Small intestine (tissue), 16 donors: Measurements from ENCODE around the gene POMC. TPM values are rescaled to one million over a fixed set of nuclear protein-coding genes. Genes with fewer than 3 reads are reported as not detected.
A peak's percentile ranks its signal among the peaks of the same experiment; 100 is the strongest.
"Not testable (repeated sequence)": the region's sequence is repeated elsewhere in the genome, so short reads cannot be mapped to it uniquely, and the experiment has no call there.

Experiments used
- DNase-seq, 2 donors: peaks; one replicate each; pipeline versions ENCODE4 v3.0.0 to v3.0.0-alpha.2; 2013
- FAIRE-seq: peaks from 2 replicates; lab custom pipeline; 2012; peaks lifted over from hg19 to GRCh38; lab: Jason Lieb, UNC
- H3K27ac ChIP-seq, 3 donors: one replicate each; pipeline ENCODE4 v1.5.1; 2013; ENCODE audit warnings: low read length in 2 of 3, mild to moderate bottlenecking in 2 of 3, control low read depth in 1 of 3, inconsistent platforms in 1 of 3, low read depth in 1 of 3, moderate library complexity in 1 of 3
- H3K27me3 ChIP-seq, 3 donors: one replicate each; pipeline ENCODE4 v1.6.1; 2013; ENCODE audit warnings: low read length in 3 of 3, inconsistent platforms in 1 of 3; ENCODE audit not compliant: control insufficient read depth in 3 of 3, insufficient read depth in 3 of 3
- H3K36me3 ChIP-seq, 3 donors: one replicate each; pipeline ENCODE4 v1.6.1; 2013; ENCODE audit warnings: low read length in 3 of 3, inconsistent platforms in 1 of 3, low read depth in 1 of 3, mild to moderate bottlenecking in 1 of 3, moderate library complexity in 1 of 3; ENCODE audit not compliant: control insufficient read depth in 3 of 3, insufficient read depth in 2 of 3
- H3K4me1 ChIP-seq, 3 donors: one replicate each; pipeline ENCODE4 v1.6.1; 2013; ENCODE audit warnings: low read length in 2 of 3, inconsistent platforms in 1 of 3, low read depth in 1 of 3, mild to moderate bottlenecking in 1 of 3, moderate library complexity in 1 of 3; ENCODE audit not compliant: control insufficient read depth in 3 of 3, insufficient read depth in 2 of 3
- H3K4me3 ChIP-seq, 3 donors: one replicate each; pipeline ENCODE4 v1.5.1; 2013; ENCODE audit warnings: low read length in 3 of 3, control low read depth in 1 of 3, inconsistent platforms in 1 of 3, low read depth in 1 of 3, mild to moderate bottlenecking in 1 of 3, moderate library complexity in 1 of 3
- H3K9me3 ChIP-seq, 2 donors: one replicate each; pipeline ENCODE4 v1.6.1; 2013; ENCODE audit warnings: low read depth in 1 of 2, low read length in 1 of 2; ENCODE audit not compliant: control insufficient read depth in 2 of 2, insufficient read depth in 1 of 2
- WGBS, 3 donors: extraction: QIAGEN DNeasy Blood & Tissue Kit; methylation state at CpG; one replicate each; pipeline ENCODE4 v1.1.7; 2013; 5-methylcytosine and 5-hydroxymethylcytosine counted together
- long read RNA-seq, 10 donors: transcript quantifications; one replicate each; lab custom pipeline, GENCODE V29; 2026
- polyA plus RNA-seq, 4 donors: library from polyadenylated mRNA; stranded (reverse) in 3 of 4; unstranded in 1 of 4; fragments of 200-250 nt in 3 of 4; fragments of 120-200 nt in 1 of 4; gene quantifications; one replicate each; pipeline versions ENCODE4 v1.2.1 to v1.2.3, GENCODE V29; 2013
- donor health status: healthy with polysubstance abuse.
- donor health status: control.
- donor health status: control.
- donor health status: Bipolar disorder and iron deficiency.
- donor health status: healthy.

The POMC gene
- 1 to 10 TPM in 2 of 4 donors, under 1 TPM in 2; 0.67 to 3.7 (median 1.9) TPM for polyA plus RNA-seq
- long read RNA-seq, donor 1: 0 reads
- long read RNA-seq, donor 2, partial matches to known transcripts: 6 of 6 reads
- long read RNA-seq, donor 2, other reads (novel, unspliced or antisense): 0 of 6 reads
- long read RNA-seq, donor 3, partial matches to known transcripts: 6 of 6 reads
- long read RNA-seq, donor 3, other reads (novel, unspliced or antisense): 0 of 6 reads
- long read RNA-seq, donor 4: 0 reads
- long read RNA-seq, donor 5: 0 reads
- long read RNA-seq, donor 6: 0 reads
- long read RNA-seq, donor 7: 0 reads
- long read RNA-seq, donor 8: 0 reads
- long read RNA-seq, donor 9, partial matches to known transcripts: 0 of 1 reads
- long read RNA-seq, donor 9, other reads (novel, unspliced or antisense): 0 of 1 reads
- long read RNA-seq, donor 10, partial matches to known transcripts: 8 of 11 reads
- long read RNA-seq, donor 10, other reads (novel, unspliced or antisense): 0 of 11 reads

DNA sequence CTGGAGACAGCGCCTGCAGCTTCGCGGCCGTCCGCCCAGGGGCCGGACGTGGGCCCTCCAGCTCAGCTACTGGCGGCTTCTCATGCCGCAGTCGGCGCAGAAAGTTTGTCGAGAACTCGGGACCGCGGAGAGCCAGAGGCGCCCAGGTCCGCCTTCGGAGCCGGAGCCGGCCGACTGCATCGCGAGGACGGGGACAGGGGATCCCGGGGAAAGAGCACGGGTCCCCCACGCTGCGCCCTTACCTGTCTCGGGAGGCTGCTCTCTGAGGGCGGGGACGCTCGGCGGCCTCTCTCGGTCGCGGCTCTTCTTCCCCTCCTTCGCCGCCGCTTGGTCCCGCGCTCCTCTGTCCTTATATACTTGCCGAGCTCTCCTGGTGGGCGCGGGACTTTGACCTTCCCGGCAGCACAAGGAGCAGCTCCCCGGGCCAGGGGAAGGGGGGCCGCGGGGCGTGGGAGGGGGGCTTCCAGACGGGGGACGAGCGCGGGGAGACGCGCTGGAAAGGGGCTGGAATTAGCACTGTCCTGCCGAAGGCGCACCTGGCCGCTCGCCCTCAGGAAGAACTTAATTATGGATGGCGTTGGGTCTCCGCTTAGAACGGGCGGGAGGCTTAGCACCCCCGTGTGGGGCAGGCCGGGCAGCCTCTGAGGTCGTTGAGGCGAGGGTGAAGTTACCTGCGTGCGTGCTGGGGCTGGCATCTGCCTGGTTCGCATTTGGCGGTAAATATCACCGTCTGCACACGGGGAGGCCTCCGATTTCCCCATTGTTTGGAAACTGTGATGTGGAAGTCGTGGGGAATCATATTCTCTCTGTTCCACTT is at the start of gene POMC:
POMC (minus strand) TSS at position 325 of the 817 bp plus-strand sequence. CDS start 3,808 bp downstream, outside the sequence.
- Histone ChIP-seq H3K4me3 (peak within 1 kb of the TSS; percentile 24 to 47 (median 45)), H3K27ac (no peak within 1 kb of the TSS), H3K4me1 (peaks cover 0 to 8% (median 0%) of the 10 kb centered on the region in 3 donors), H3K36me3 (no peaks in the 10 kb centered on the region), H3K9me3 (no peaks in the 10 kb centered on the region), H3K27me3 (peaks cover 0 to 61% (median 15%) of the 10 kb centered on the region in 3 donors)
- FAIRE-seq (no peak), DNase-seq (peak; percentile 10 to 71)
- WGBS, 3 donors: 2 to 6% (median 4%) methylated on average over 61 to 75 of the region's 75 CpGs

DNA sequence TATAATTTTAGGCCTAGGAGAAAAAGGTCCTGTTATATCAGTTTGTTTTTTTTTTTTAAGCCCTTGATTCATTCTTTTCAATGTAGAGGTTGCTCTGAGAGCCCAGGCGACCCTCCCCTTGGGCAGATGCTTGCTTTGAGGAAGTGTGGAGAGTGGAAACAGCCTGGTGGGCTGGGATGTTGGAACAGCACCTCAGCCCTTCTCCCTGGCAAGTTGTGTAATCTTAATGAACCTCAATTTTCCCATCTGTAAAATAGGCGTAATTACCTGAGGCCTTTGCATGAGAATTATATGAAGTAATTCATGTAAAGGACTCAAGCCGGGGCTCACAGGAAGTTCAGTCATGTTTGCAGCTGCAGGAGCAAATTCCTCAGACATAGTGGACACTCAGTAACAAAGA is 49.7 kb upstream of the POMC start:
- 91 to 97% (median 91%) methylated on average over 3 of the region's 3 CpGs for WGBS, 3 donors
- FAIRE-seq (no peak), DNase-seq (no peak)

DNA sequence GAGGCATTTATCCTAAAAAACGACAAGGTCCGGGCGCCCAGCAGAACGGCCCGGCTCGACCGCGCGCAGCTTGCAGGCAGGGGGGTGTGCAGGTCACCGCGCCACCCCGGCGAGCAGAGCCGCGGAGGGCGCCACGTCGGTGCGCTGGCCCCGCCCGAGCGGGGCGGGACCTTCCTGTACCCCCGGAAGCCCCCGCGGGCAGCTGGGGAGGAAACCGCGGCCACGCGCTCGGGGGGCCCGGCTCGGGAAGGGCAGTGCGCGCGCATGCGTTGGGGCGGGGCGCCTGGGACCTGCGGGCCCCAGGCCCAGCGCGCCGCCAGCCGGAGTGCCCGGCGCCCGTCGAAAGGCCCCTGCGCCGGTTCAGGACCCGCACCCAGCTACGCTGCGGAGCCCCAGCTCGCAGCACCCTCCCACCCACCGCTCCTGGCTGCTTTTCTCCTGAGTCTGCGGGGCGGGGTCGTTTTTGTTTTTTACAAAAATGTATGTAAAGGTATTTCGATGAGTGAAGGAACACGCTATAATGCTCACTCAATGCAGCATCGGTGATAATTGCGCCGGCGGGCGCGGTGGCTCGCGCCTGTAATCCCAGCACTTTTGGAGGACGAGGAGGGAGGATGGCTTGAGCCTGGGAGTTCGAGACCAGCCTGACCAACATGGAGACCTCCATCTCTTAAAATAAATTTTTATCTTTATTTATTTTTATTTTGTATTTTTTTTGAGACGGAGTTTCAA is 47.7 kb upstream of the POMC start:
- no peak for FAIRE-seq

More for the DNA sequence above, 49.7 kb upstream of the POMC start:
- no peak overlapping the region for H3K4me3 ChIP-seq
- H3K27me3 ChIP-seq: no peaks in the 10 kb centered on the region
- no peak overlapping the region for H3K27ac ChIP-seq
- no peaks in the 10 kb centered on the region for H3K36me3 ChIP-seq
- H3K9me3 ChIP-seq: no peaks in the 10 kb centered on the region
- H3K4me1 ChIP-seq: no peaks in the 10 kb centered on the region

DNA sequence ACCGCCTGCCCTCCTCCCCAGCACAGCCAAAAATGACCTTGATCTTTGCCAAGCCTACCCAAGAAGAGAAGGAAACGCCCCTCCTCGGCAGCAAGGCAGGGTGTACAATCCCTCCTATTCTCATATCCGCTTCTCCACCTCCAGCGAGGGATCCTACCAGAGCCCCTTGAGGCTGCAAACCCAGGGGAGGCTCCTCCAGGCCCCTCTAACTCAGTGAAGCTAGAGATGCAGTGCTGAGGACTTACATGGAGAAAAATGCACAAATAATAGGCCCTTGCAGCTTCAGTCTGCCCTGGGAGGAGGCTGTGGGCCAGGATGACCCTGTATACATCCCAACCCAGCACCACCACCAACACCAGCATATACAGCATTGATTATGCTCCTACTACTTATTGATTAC is 46.9 kb upstream of the POMC start:
- H3K4me1 ChIP-seq: peaks cover 0 to 1% (median 0%) of the 10 kb centered on the region in 3 donors
- H3K9me3 ChIP-seq: no peaks in the 10 kb centered on the region
- no peak for FAIRE-seq
- DNase-seq: no peak
- H3K27me3 ChIP-seq: peaks cover 0 to 2% (median 0%) of the 10 kb centered on the region in 3 donors
- H3K4me3 ChIP-seq: peak overlapping the region in 1 of 3 donors; percentile 34
- peak overlapping the region in 2 of 3 donors; percentile 73 to 77 for H3K27ac ChIP-seq
- H3K36me3 ChIP-seq: no peaks in the 10 kb centered on the region
- WGBS, 3 donors: 66 to 67% (median 67%) methylated on average over 5 of the region's 5 CpGs

More for the DNA sequence above, 47.7 kb upstream of the POMC start:
- peak; percentile 59 to 92 for DNase-seq
- Histone ChIP-seq H3K9me3 (no peaks in the 10 kb centered on the region), H3K4me1 (no peaks in the 10 kb centered on the region), H3K27ac (peak overlapping the region; percentile 2 to 77 (median 73)), H3K36me3 (no peaks in the 10 kb centered on the region), H3K4me3 (peak overlapping the region in 2 of 3 donors; percentile 32 to 57), H3K27me3 (peaks cover 0 to 2% (median 0%) of the 10 kb centered on the region in 3 donors)
- WGBS, 3 donors: 2 to 7% (median 4%) methylated on average over 55 to 71 of the region's 71 CpGs

GRCh38 chr2:25213229-25213628 is 44.8 kb upstream of the POMC start:
- WGBS, 3 donors: 66 to 73% (median 72%) methylated on average over 8 of the region's 8 CpGs
- FAIRE-seq: no peak
- H3K27me3 ChIP-seq: peaks cover 0 to 2% (median 0%) of the 10 kb centered on the region in 3 donors
- no peak for DNase-seq
- no peaks in the 10 kb centered on the region for H3K9me3 ChIP-seq
- no peak overlapping the region for H3K27ac ChIP-seq
- no peaks in the 10 kb centered on the region for H3K36me3 ChIP-seq
- H3K4me3 ChIP-seq: no peak overlapping the region
- peaks cover 0 to 2% (median 0%) of the 10 kb centered on the region in 3 donors for H3K4me1 ChIP-seq

DNA sequence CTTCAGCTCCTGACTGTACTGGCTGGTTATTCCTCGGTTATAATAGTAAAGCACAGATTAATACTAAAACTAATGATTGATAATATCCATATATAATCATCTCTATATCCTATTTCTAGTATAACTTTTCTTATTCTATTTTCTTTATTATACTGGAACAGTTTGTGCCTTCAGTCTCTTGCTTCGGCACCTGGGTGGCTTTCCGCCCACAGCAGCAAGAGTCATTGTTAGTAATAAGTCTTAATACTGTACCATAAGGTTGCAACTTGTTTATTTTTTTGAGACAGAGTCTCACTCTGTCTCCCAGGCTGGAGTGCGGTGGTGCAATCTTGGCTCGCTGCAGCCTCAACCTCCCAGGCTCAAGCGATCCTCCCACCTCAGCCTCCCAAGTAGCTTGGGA is 42.5 kb upstream of the POMC start:
- not testable (repeated sequence) for H3K27me3 ChIP-seq, DNase-seq, H3K4me1 ChIP-seq, H3K27ac ChIP-seq, H3K36me3 ChIP-seq, FAIRE-seq, H3K4me3 ChIP-seq, H3K9me3 ChIP-seq
- WGBS, 3 donors: 91 to 93% (median 93%) methylated on average over 6 of the region's 6 CpGs

GRCh38 chr2:25207078-25207545 is 38.7 kb upstream of the POMC start:
- Histone ChIP-seq H3K36me3 (no peaks in the 10 kb centered on the region), H3K27me3 (peaks cover 0 to under 1% (median 0%) of the 10 kb centered on the region in 3 donors), H3K9me3 (no peaks in the 10 kb centered on the region), H3K27ac (no peak overlapping the region), H3K4me1 (peaks cover 0 to 2% (median 0%) of the 10 kb centered on the region in 3 donors), H3K4me3 (no peak overlapping the region)
- 64 to 83% (median 80%) methylated on average over 5 of the region's 5 CpGs for WGBS, 3 donors
- DNase-seq (no peak), FAIRE-seq (no peak)
